ENCODE results near the gene PPARA. TPM values are rescaled to one million over a fixed set of nuclear protein-coding genes. Genes with fewer than 3 reads are reported as not detected.

PPARA gene
- total RNA-seq, 1 donor from 2014 or later: 8.4 TPM

GRCh38 chr22:46112405-46112804, 37.9 kb upstream of the PPARA start:
- Histone ChIP-seq H3K36me3 (ENCODE audit: insufficient read depth, low read length) (no peaks in the 10 kb centered on the region), H3K27ac (ENCODE audit: low read depth, low read length) (peak overlapping the region; percentile 6), H3K4me2 (ENCODE audit: low read length) (no peak overlapping the region), H3K4me1 (ENCODE audit: insufficient read depth, low read length) (peaks cover 49% of the 10 kb centered on the region), H3K4me3 (ENCODE audit: insufficient read depth, low read depth, low read length) (no peak overlapping the region), H3K79me2 (ENCODE audit: insufficient read depth, low read length) (peaks cover 18% of the 10 kb centered on the region), H4K20me1 (ENCODE audit: insufficient read depth, low read length) (peaks cover 82% of the 10 kb centered on the region), H2AFZ (ENCODE audit: low read depth, low read length) (no peak overlapping the region), H3K9ac (ENCODE audit: low read length) (no peak overlapping the region), H3K9me3 (ENCODE audit: insufficient read depth, low read depth, low read length) (no peaks in the 10 kb centered on the region), H3K27me3 (ENCODE audit: insufficient read depth, low read length) (no peaks in the 10 kb centered on the region)
- H3K9me3 Mint-ChIP-seq (ENCODE audit: unreplicated experiment): no peaks in the 10 kb centered on the region
- DNase-seq (ENCODE audit: low read depth) (no peak), FAIRE-seq (no peak)
- peaks cover 11% of the 10 kb centered on the region for H3K27me3 Mint-ChIP-seq (ENCODE audit: low read depth, unreplicated experiment)
- no peak overlapping the region for H3K27ac Mint-ChIP-seq (ENCODE audit: unreplicated experiment)
- H3K4me3 Mint-ChIP-seq (ENCODE audit: unreplicated experiment): no peak overlapping the region
- TF ChIP-seq CTCF (IDR thresholded peaks at IDR 0.05; ENCODE audit: insufficient read depth, low read depth, low read length): no peak
- TF ChIP-seq EZH2 (IDR thresholded peaks at IDR 0.05; ENCODE audit: insufficient read depth, low read length): no peak
- no peaks in the 10 kb centered on the region for H3K36me3 Mint-ChIP-seq (ENCODE audit: low read depth, unreplicated experiment)
- H3K4me1 Mint-ChIP-seq (ENCODE audit: low read depth, unreplicated experiment): no peaks in the 10 kb centered on the region

GRCh38 chr22:46113110-46113909, 37.0 kb upstream of the PPARA start:
- H3K27ac Mint-ChIP-seq (ENCODE audit: unreplicated experiment): no peak overlapping the region
- H3K4me1 Mint-ChIP-seq (ENCODE audit: low read depth, unreplicated experiment): no peaks in the 10 kb centered on the region
- peak overlapping the region; percentile 11 for H3K27ac ChIP-seq (ENCODE audit: low read depth, low read length)

More at GRCh38 chr22:46113110-46113909, 37.0 kb upstream of the PPARA start:
- H3K4me3 ChIP-seq (ENCODE audit: insufficient read depth, low read depth, low read length): no peak overlapping the region
- Mint-ChIP-seq H3K27me3 (ENCODE audit: low read depth, unreplicated experiment) (peaks cover 8% of the 10 kb centered on the region), H3K36me3 (ENCODE audit: low read depth, unreplicated experiment) (no peaks in the 10 kb centered on the region), H3K4me3 (ENCODE audit: unreplicated experiment) (no peak overlapping the region), H3K9me3 (ENCODE audit: unreplicated experiment) (no peaks in the 10 kb centered on the region)
- peaks cover 40% of the 10 kb centered on the region for H3K4me1 ChIP-seq (ENCODE audit: insufficient read depth, low read length)
- no peak overlapping the region for H2AFZ ChIP-seq (ENCODE audit: low read depth, low read length)
- no peaks in the 10 kb centered on the region for H3K9me3 ChIP-seq (ENCODE audit: insufficient read depth, low read depth, low read length)
- no peak for TF ChIP-seq CTCF (IDR thresholded peaks at IDR 0.05; ENCODE audit: insufficient read depth, low read depth, low read length)
- TF ChIP-seq EZH2 (IDR thresholded peaks at IDR 0.05; ENCODE audit: insufficient read depth, low read length): no peak
- H3K36me3 ChIP-seq (ENCODE audit: insufficient read depth, low read length): no peaks in the 10 kb centered on the region
- no peak overlapping the region for H3K9ac ChIP-seq (ENCODE audit: low read length)
- H3K4me2 ChIP-seq (ENCODE audit: low read length): no peak overlapping the region
- peaks cover 10% of the 10 kb centered on the region for H3K79me2 ChIP-seq (ENCODE audit: insufficient read depth, low read length)
- H3K27me3 ChIP-seq (ENCODE audit: insufficient read depth, low read length): no peaks in the 10 kb centered on the region
- no peak for FAIRE-seq
- H4K20me1 ChIP-seq (ENCODE audit: insufficient read depth, low read length): peaks cover 82% of the 10 kb centered on the region
- no peak for DNase-seq (ENCODE audit: low read depth)

Data from astrocyte (in vitro differentiated cells and primary cell).